GM21360 (cell line): ENCODE results near the gene NRXN3.

Source experiments
- ATAC-seq: cut with Tn5 transposase; IDR thresholded peaks from one replicate; pipeline ENCODE4 v1.9.1; 2021; ENCODE audit warnings: mild to moderate bottlenecking, moderate library complexity; ENCODE audit not compliant: unreplicated experiment

Gene NRXN3

GRCh38 chr14:79630288-79630960 is 1460.3 kb downstream of the NRXN3 start:
- ATAC-seq: no peak

- ATAC-seq: no peak
These were observed 1461.1 kb downstream of the NRXN3 start for GRCh38 chr14:79631276-79631675.

DNA sequence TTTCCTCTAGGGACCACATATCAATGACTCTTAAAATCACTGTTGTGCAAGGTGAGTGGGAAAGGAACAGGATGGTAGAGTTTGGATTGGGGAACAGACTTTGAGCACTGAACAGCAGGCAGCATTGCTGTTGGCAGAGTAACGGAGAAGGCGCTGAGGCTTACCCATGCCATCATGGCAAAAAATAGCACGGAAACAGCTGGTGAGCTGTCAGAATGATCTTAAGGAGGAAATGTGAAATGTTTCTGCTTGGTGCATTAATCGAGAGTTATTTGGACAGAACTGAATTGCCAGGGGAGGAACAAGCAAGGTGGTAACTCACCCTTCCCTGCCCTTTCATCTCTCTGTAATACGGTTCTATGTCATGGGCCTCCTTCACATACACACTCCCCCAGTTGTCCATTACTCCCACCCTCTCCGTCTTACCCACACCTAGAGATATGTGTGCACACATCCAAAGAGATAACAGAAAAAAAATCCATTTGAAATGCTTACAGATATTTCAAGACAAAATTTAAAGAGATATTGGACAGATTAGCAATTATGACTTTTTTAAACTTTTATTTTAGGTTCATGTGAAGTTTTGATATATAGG is 1468.6 kb downstream of the NRXN3 start:
- ATAC-seq: no peak

DNA sequence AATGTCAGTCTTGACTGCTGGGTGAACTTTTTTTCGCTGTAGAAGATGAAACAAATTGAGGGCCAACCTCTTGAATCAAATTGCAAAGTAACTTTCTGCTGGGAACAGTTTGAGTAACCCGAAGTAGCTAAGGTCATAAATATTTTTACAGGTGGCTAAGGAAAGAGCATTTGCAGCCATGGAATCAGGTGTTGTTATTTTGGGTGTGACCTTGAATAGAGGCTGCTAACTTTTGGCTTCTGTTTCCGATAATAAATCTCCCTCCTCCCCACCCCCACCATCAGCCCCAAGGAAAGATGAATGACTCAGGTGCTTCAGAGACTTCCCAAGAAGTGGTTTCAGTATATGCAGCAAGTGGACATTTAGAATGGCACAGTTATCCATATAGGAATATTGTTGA is 1469.4 kb downstream of the NRXN3 start:
- ATAC-seq: no peak

GRCh38 chr14:79641371-79641770 is 1471.2 kb downstream of the NRXN3 start:
- ATAC-seq: no peak

GRCh38 chr14:79643132-79643531 is 1473.0 kb downstream of the NRXN3 start:
- no peak for ATAC-seq

DNA sequence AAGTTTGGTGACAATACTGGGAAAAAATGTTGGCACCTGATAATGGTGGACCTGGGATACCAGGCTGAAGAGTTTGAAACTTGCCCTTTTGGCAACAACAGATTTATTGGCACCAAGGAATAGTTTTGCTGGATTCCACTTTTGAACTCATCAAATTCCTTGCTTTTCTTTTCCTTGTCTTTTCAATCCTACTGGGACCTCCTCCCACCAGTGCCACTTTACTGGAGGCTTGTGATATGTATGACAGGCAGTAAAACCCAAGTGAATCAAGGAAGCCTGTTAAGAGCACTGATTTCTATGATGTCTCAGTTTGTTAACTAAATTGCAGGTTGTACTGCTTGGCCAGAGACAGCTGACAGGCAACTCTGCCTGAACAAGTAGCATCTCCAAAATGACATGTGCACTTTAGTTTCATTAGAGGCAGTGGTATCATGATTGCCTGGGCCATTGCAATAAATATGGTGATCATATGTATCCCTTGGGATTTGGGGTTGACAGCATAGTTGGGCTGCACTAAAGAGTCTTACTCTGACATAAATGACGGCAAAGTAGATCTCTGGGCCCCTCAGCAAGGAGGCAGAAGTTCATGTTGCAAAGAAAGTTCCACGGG is 1475.7 kb downstream of the NRXN3 start:
- no peak for ATAC-seq

- no peak for ATAC-seq
These were observed 1479.7 kb downstream of the NRXN3 start for GRCh38 chr14:79649856-79650255.

DNA sequence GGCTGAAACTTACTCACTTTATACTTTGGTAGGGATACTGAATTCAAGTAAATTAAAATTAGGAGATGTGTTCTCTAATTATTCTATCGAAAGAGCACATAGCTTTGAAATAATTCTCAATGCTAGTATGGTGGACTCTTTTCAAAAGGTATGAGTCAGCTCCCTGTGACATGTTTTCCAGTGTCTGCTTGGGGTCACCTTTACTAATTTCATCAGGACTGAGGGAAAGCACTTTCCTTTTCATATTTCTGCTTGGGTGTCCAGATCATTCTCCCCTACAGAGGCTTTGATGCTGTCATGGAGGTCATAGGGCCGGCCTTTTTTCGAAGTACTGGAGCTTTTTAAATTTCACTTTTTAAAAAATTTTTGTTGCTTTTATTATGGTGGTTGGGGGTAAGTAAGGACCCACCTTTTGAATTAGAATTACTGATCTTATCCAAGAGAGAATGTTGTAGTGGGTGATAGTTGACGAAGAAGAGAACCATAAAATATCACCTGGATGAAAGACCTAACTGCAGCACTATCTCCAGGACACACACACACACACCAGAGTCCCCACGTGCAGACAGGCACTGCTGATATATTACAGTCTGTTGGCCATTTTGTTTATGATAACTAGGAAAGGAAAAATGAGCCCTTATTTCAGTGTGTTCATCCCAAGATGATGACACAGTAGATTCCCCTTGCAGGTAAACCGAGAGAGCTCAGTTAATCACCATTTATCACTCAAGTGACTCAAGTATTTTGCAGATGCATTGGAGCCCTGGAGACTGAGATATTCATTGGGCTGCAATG is 1482.5 kb downstream of the NRXN3 start:
- ATAC-seq: no peak

DNA sequence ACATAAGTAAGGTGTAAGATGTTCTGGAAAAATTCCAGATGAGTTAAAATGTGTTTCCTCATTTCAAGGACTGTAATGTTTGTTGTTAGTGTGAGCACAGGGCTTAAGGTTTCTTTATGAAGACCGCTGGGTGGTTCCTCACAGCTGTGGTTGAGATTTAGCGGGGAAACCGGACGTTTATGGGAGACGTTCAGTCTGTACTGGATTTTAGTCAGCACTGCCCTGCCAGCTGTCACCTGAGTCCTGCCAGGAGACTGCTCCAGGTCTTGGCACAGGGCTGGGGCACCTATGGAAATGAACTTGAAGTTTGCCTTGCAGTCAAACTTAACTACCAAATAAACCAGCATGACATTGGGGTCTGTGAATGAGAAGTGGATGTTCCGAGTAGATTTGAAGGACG is 1485.9 kb downstream of the NRXN3 start:
- no peak for ATAC-seq

DNA sequence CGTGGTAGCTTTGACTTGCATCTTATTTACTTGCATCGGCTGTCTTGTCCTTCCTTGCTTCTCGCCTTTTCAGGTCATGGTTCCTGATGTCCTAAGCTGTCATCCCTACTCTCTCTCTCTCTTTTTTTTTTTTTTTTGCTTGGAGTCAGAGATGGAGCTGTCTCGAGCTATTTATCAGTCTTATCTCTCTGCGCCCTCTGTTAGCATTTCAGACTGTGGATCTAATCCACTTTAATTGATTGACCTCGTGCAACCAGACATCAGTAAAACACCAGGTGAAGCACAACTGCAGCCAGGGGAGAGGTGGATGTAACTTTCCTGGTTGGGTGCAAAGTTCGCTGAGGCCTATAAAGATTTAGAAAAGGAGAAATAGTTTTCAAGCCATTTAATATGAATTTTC is 1486.3 kb downstream of the NRXN3 start:
- no peak for ATAC-seq

DNA sequence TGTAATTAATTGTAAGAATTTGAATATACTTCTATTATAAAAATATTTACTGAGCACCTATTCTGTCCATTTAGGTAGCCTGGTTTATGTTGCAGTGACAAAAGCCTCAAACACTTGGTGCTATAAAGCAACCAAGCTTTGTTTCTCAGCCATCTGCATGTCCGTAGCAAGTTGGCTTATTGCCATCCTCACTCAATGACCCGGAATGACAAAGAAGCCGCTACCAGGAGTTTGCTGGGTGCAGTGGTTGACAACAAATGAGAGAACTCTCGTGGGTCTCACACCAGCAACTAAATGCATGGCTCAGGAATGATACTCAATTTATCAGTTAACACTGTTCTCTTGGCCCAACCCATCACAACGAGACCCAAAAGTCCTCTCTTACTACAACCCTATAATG is 1488.0 kb downstream of the NRXN3 start:
- ATAC-seq: no peak

DNA sequence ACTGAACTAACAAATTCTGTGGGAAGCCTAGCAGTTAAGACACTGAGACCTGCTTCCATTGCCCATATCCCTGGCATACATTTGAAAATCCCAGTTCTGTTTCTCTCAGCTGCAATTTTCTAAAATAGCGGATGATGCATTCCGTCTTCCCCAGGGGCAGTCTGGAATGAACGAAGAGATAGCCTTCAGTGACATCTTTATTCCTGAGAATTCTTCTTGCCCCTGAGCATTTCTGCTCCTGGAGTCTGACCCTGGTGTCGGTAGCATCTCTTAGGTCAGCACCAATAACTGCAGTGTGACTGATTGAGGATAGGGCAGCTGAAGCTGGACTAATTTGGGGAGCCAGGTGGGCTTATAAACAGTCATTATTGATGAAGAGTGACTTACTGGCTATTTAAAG is 1488.6 kb downstream of the NRXN3 start:
- ATAC-seq: no peak

DNA sequence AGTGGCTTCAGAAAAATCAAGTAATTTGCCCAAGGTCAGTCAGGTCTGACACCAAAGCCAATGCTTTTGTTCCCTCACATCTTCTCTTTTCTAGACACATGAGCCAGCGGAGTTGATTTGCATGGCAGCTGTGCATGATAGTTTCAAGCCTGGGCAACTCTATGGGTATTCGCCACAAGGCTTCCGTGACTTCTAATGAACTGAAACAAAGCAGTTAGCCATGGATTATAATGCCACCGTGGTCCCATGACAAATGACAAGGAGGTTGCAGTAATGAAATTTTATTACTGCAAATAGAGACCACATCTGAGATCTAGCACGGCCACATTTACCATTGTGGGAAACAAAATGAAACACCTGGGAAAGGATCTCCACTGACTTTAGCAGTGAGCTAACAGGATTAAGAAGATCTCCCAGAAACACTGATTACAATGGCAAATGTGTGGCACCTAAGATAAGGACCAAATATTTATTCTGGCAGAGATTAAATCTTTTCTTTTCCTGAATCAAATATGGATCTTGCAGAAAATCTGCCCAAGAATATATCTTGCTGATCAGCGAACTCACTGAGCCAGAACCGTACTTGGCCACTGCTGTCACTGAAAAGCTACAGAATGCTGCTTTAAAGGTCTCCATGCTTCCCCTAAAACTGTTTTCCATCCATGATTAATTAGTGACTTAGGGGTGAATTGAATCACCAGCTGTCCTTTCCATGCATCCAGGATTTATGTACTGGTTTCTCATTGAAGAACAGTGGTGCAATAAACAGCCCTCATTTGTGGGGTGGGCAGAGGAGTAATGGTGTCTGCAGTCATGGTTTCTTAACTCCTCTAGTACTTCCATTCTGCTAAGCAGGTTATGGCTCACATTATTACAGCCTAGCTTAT is 1490.1 kb downstream of the NRXN3 start:
- no peak for ATAC-seq

- no peak for ATAC-seq
These were observed 1491.6 kb downstream of the NRXN3 start for GRCh38 chr14:79661752-79662151.

DNA sequence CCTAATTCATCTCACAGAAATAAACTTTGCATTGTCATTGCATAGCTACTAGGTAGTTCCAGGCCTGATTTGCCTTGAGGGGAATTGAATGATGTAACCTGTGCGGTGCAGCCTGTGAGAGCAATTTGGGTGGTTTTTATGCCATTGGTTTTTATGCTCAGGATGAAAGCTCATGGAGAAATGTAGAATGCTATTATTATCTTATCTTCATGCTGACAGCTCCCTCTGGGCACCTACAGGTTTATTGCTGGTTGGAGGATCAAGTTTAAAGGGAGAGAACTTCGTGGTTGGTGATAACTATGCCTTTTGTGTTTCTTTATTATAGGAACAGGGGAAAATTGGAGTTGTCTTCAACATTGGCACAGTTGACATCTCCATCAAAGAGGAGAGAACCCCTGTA is 1493.3 kb downstream of the NRXN3 start:
- ATAC-seq: no peak

- no peak for ATAC-seq
These were observed 1495.4 kb downstream of the NRXN3 start for GRCh38 chr14:79665556-79665955.

GRCh38 chr14:79668951-79669350 is 1498.8 kb downstream of the NRXN3 start:
- ATAC-seq: no peak

DNA sequence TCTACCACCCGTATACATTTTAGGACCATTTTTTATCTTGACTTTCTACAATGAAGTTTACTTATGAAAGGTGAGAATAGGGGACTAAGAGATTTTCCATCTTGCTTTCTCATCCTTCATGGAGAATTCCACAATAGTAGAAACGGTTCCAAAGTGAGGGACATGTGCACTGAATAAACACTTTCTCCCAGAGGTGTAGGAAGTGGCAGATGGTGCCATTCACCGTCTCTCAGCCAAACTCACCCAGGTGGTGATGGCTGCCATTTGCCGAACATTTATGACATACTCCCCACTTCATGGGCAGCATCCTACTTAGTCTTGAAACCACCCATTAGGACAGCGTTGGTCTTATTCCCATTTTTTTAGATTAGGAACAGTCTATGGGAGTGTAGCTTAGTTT is 1500.6 kb downstream of the NRXN3 start:
- no peak for ATAC-seq

DNA sequence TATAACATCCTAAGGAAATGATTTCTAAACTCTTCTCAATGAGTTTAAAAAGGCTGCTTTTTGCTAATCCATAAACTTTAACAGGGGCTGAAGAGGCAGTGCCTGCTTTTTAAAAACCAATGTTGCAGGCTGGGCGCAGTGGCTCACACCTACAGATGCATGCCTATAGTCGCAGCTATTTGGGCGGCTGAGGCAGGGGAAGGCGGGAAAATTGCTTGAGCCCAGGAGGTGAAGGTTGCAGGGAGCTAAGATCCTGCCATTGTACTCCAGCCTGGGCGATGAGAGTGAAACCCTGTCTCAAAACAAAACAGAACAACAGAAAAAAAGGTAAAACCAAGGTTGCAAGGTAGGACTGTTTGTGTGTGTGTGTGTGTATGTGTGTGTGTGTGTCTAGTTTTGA is 1509.9 kb downstream of the NRXN3 start:
- ATAC-seq: no peak

DNA sequence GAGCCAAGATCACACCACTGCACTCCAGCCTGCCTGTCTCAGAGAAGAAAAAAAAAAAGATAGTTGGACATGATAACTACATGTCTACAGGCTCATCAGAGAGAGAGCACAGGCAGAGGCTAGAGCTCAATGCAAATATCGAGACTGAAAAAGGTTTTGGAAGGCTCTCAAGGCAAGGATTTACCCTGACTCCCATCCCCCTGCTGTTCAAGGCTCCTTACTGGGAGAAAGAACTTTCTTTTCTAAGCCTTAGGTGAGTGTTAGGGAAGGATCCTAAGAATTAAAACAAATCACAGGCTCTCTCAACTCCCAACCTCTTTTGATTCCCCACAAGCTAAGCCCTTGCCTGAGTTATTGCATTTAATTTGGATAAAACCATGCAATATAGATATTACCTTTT is 1516.0 kb downstream of the NRXN3 start:
- ATAC-seq: no peak
